A673 (cell line): ENCODE results near the gene TRIM8. TPM values are rescaled to one million over a fixed set of nuclear protein-coding genes. Genes with fewer than 3 reads are reported as not detected.

Experiments used
- BruUV-seq: library from RNA; stranded (reverse); fragments of 400-500 nt; replicated peaks from 2 replicates; lab custom pipeline; 2021; lab: Mats Ljungman, UMichigan
- CTCF ChIA-PET: fragments of 300-600 bp; sonication (Branson Sonifier 250); formaldehyde crosslinking; loops from one replicate; lab custom pipeline; 2022; ENCODE audit warnings: antibody characterized with exemption; lab: Charles Lee
- POLR2A ChIA-PET: fragments of 300-600 bp; sonication (Branson Sonifier 250); formaldehyde crosslinking; loops from one replicate; lab custom pipeline; 2022; ENCODE audit warnings: antibody characterized with exemption; ENCODE audit not compliant: low non-redundant PET; lab: Charles Lee
- DNase-seq: peaks from one replicate; pipeline ENCODE4 v3.0.0-alpha.2; 2015; ENCODE audit warnings: low spot score
- H3K27ac ChIP-seq: fragments of 200-600 bp; sonication (generic); 2 replicates; pipeline ENCODE4 v1.5.1; 2016; ENCODE audit warnings: mixed run types, low read depth, mild to moderate bottlenecking, mixed read lengths, antibody characterized with exemption, low read length; ENCODE audit not compliant: poor library complexity, severe bottlenecking
- H3K27me3 ChIP-seq: fragments of 200-600 bp; sonication (generic); replicated peaks from 2 replicates; pipeline ENCODE4 v1.6.1; 2017; ENCODE audit warnings: mixed run types, low read depth, mild to moderate bottlenecking, mixed read lengths, antibody characterized with exemption, low read length; ENCODE audit not compliant: insufficient read depth, poor library complexity
- H3K36me3 ChIP-seq: fragments of 200-600 bp; sonication (generic); 2 replicates; pipeline ENCODE4 v1.6.1; 2016; ENCODE audit warnings: mixed run types, mild to moderate bottlenecking, mixed read lengths, antibody characterized with exemption, low read length; ENCODE audit not compliant: insufficient read depth, poor library complexity, severe bottlenecking
- H3K4me1 ChIP-seq: fragments of 200-600 bp; sonication (generic); 2 replicates; pipeline ENCODE4 v1.6.1; 2017; ENCODE audit warnings: mixed run types, mild to moderate bottlenecking, mixed read lengths, antibody characterized with exemption, low read length; ENCODE audit not compliant: insufficient read depth, poor library complexity, severe bottlenecking
- H3K4me3 ChIP-seq: fragments of 200-600 bp; sonication (generic); 2 replicates; pipeline ENCODE4 v1.5.1; 2016; ENCODE audit warnings: low read depth, mixed run types, mild to moderate bottlenecking, mixed read lengths, low read length; ENCODE audit not compliant: poor library complexity, severe bottlenecking
- H3K9me3 ChIP-seq: fragments of 200-600 bp; sonication (generic); 2 replicates; pipeline ENCODE4 v1.6.1; 2016; ENCODE audit warnings: mixed run types, low read depth, mild to moderate bottlenecking, mixed read lengths, antibody characterized with exemption, low read length; ENCODE audit not compliant: poor library complexity, severe bottlenecking
- CTCF ChIP-seq: fragments of 300-800, 200-600 bp; sonication (generic); conservative IDR thresholded peaks from 2 replicates; pipeline ENCODE4 v1.5.1; 2017; ENCODE audit warnings: low read depth, mild to moderate bottlenecking, antibody characterized with exemption, low read length, moderate library complexity, mixed read lengths
- EZH2 ChIP-seq: fragments of 200-600 bp; sonication (generic); IDR thresholded peaks from 2 replicates; pipeline ENCODE4 v1.6.1; 2017; ENCODE audit warnings: borderline replicate concordance, low read depth, mild to moderate bottlenecking, mixed read lengths, antibody characterized with exemption, low read length; ENCODE audit not compliant: poor library complexity, severe bottlenecking
- intact Hi-C: fragments of 100-400 bp; cut with micrococcal nuclease; formaldehyde crosslinking; loops from one replicate; pipeline ENCODE4 v1.10.0; 2022; ENCODE audit not compliant: unreplicated experiment
- total RNA-seq: library from RNA; stranded (reverse); gene quantifications from 2 replicates; pipeline ENCODE4 v1.2.3, GENCODE V29; 2021

The TRIM8 gene
- total RNA-seq, 1 experiment from 2014 or later, result 29.4 TPM

DNA sequence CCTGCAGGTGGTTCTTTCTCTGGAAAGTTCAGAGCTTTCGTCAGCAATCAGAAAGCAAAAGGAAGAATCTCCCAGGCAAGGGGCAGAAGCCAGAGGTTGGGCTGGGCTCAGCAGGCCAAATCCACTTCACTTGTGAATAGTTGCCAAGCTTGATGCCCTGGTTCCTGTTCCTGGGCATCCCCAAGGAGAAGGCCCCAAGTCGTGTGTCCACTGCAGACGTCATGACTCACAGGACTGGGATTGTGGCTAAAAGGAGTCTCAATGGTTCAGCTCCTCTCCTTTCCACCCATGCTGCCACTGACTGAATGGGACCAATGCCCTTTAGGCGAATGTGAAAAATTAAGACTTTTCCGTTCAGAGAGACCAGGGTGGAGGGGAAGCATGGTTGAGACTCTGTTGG, 38.6 kb upstream of the TRIM8 start:
- Histone ChIP-seq H3K9me3 (no peaks in the 10 kb centered on the region), H3K4me3 (no peak overlapping the region), H3K4me1 (no peaks in the 10 kb centered on the region), H3K27ac (no peak overlapping the region), H3K36me3 (peaks cover 4% of the 10 kb centered on the region), H3K27me3 (no peaks in the 10 kb centered on the region)
- BruUV-seq, result no TSS peak
- intact Hi-C loops, result no loop called here
- POLR2A ChIA-PET, result no interaction called here
- CTCF ChIA-PET, result no interaction called here
- no peak for TF ChIP-seq EZH2
- no peak for TF ChIP-seq CTCF
- DNase-seq, result no peak

DNA sequence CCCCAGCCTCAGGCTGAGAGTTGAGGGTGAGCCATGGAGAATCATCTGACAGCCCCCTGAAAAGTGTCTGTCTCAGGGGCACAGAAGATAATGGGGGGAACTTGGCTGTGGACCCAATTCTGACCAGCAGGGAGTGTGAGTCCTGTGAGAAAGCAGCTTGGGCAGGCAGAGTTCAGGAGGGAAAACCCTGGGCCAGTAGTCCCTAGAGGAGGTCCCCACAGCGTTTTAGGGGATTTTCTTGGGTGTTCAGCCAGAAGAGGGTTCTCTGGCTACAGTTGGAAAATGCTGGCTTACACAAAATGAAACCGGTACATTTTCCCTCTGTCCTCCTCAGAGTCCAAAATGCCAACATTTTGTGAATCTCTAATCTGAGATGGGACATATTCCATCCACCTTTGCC, 35.8 kb upstream of the TRIM8 start:
- POLR2A ChIA-PET, result no interaction called here

GRCh38 chr10:102610441-102610887, 33.8 kb upstream of the TRIM8 start:
- Histone ChIP-seq H3K36me3 (peaks cover 5% of the 10 kb centered on the region), H3K27ac (no peak overlapping the region), H3K4me1 (no peaks in the 10 kb centered on the region), H3K4me3 (no peak overlapping the region), H3K27me3 (no peaks in the 10 kb centered on the region), H3K9me3 (no peaks in the 10 kb centered on the region)
- intact Hi-C loops, result no loop called here
- no TSS peak for BruUV-seq
- POLR2A ChIA-PET, result no interaction called here
- no peak for DNase-seq
- no peak for TF ChIP-seq CTCF
- TF ChIP-seq EZH2, result no peak
- CTCF ChIA-PET, result no interaction called here

More for the DNA sequence above, 35.8 kb upstream of the TRIM8 start:
- H3K36me3 ChIP-seq, result peaks cover 4% of the 10 kb centered on the region
- TF ChIP-seq CTCF (no peak), EZH2 (no peak)
- intact Hi-C loops, result no loop called here
- CTCF ChIA-PET, result no interaction called here
- no TSS peak for BruUV-seq
- H3K4me1 ChIP-seq, result no peaks in the 10 kb centered on the region
- H3K4me3 ChIP-seq, result no peak overlapping the region
- H3K9me3 ChIP-seq, result no peaks in the 10 kb centered on the region
- no peak for DNase-seq
- no peak overlapping the region for H3K27ac ChIP-seq
- H3K27me3 ChIP-seq, result no peaks in the 10 kb centered on the region
